Muscle layer of duodenum (tissue), 2 donors: ENCODE data around the gene OR2D3.
"Not testable (repeated sequence)": the region's sequence is repeated elsewhere in the genome, so short reads cannot be mapped to it uniquely, and the experiment has no call there.

Experiments used
- H3K27ac ChIP-seq: one replicate; pipeline ENCODE4 v1.7.0; 2013; ENCODE audit warnings: mild to moderate bottlenecking, low read length
- H3K27me3 ChIP-seq: one replicate; pipeline ENCODE4 v1.7.0; 2013; ENCODE audit warnings: low read depth, mild to moderate bottlenecking, control low read depth, low read length
- H3K36me3 ChIP-seq, 2 donors: one replicate each; pipeline ENCODE4 v1.7.0; 2013; ENCODE audit warnings: low read length in 2 of 2, control low read depth in 1 of 2, mild to moderate bottlenecking in 1 of 2; ENCODE audit not compliant: insufficient read depth in 2 of 2, control insufficient read depth in 1 of 2
- H3K4me1 ChIP-seq, 2 donors: one replicate each; pipeline ENCODE4 v1.7.0; 2013; ENCODE audit warnings: low read length in 2 of 2, mild to moderate bottlenecking in 2 of 2, control low read depth in 1 of 2, moderate library complexity in 1 of 2; ENCODE audit not compliant: insufficient read depth in 2 of 2, control insufficient read depth in 1 of 2
- H3K4me3 ChIP-seq, 2 donors: one replicate each; pipeline ENCODE4 v1.7.0; 2013; ENCODE audit warnings: low read length in 2 of 2, low read depth in 1 of 2, mild to moderate bottlenecking in 1 of 2
- H3K9me3 ChIP-seq, 2 donors: one replicate each; pipeline ENCODE4 v1.7.0; 2013; ENCODE audit warnings: low read length in 2 of 2, control low read depth in 1 of 2, mild to moderate bottlenecking in 1 of 2; ENCODE audit not compliant: control insufficient read depth in 1 of 2
- donor health status: healthy.

OR2D3 gene, protein sequence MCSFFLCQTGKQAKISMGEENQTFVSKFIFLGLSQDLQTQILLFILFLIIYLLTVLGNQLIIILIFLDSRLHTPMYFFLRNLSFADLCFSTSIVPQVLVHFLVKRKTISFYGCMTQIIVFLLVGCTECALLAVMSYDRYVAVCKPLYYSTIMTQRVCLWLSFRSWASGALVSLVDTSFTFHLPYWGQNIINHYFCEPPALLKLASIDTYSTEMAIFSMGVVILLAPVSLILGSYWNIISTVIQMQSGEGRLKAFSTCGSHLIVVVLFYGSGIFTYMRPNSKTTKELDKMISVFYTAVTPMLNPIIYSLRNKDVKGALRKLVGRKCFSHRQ

DNA sequence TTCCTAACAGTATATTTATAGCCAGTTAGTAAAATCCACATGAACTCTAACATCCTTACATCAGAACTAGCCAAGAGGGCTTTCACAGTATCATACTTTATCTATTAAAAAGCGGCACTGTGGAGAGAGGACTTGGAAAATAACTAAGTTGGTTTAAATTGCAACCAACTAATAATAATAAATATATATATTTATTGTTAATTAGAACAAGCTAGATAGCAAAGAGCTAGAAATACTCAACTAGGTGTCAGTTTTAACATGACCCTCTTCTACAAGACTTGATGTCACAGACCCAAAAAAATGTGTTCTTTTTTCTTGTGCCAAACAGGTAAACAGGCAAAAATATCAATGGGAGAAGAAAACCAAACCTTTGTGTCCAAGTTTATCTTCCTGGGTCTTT, at the start of gene OR2D3:
Gene OR2D3 (plus strand): TSS at position 301 of the 400 bp plus-strand sequence. CDS start 0 bp downstream, at position 301.
- Histone ChIP-seq H3K4me1 (no peaks in the 10 kb centered on the region), H3K4me3 (no peak within 1 kb of the TSS), H3K27ac (no peak within 1 kb of the TSS), H3K27me3 (no peaks in the 10 kb centered on the region), H3K9me3 (no peaks in the 10 kb centered on the region), H3K36me3 (no peaks in the 10 kb centered on the region)

DNA sequence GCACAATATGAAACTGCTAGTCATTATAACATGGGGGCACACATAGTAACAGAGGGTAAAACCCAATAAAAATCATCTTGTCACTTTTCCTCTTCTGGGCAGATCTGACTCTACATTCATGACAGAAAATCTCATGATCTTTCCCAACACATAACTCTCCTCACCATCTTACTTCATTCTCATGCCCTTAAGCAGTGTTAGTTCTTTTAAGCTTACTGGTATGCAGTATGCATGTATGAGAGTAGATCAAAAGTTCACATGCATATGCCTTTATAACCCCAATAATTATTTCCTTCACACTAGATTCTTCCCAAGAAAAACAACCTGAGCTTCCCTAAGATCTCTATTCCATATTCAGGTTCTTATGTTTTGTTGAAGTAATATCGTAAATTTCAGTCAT, 49.5 kb upstream of the OR2D3 start:
- Histone ChIP-seq H3K27me3 (no peaks in the 10 kb centered on the region), H3K4me1 (no peaks in the 10 kb centered on the region), H3K27ac (no peak overlapping the region)

DNA sequence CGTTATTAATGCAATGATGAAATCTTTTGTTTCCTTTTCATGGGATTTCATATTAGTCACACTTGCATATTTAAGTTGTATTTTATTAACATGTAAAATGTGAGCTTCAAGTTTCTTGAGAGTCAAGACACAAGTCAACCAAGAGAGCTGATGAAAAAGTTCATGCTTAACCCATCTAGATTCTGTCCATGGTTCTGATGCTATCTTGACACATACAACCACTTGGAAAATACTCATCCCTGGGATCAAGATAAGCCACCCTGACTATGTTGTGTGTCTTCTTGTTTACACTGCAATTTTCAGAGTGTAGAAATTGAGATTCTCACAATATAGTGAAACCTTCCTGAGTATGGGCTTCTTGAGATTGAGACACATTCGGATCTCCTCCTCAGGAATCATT, 45.0 kb upstream of the OR2D3 start:
- no peaks in the 10 kb centered on the region for H3K4me1 ChIP-seq
- no peaks in the 10 kb centered on the region for H3K27me3 ChIP-seq
- H3K4me3 ChIP-seq = no peak overlapping the region
- H3K9me3 ChIP-seq = peaks cover 0 to 5% of the 10 kb centered on the region in 2 donors
- no peak overlapping the region for H3K27ac ChIP-seq
- H3K36me3 ChIP-seq = no peaks in the 10 kb centered on the region

More for the DNA sequence above, 49.5 kb upstream of the OR2D3 start:
- Histone ChIP-seq H3K4me3 (no peak overlapping the region), H3K9me3 (no peaks in the 10 kb centered on the region), H3K36me3 (no peaks in the 10 kb centered on the region)

DNA sequence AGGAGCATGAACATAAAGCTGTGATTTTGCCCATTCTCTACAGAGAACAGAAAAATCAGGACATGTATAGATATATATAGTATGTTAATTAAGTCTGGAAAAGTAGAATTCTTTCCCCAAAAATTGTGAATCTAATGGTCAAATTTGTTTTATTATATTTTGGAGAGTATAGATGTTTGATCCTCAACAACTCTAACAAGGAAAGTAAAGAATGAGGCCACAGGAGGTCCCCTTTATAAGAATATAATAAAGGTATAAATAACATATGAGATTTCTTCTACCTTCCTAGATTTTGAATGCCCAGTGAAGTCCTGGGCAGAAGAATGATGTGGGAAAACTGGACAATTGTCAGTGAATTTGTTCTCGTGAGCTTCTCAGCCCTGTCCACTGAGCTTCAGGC, 44.5 kb upstream of the OR2D3 start, which contains the start of gene OR10A4:
Gene OR10A4 (plus strand): TSS at position 301 of the 400 bp plus-strand sequence. CDS start 23 bp downstream, at position 324.
- Histone ChIP-seq H3K4me1 (no peaks in the 10 kb centered on the region), H3K4me3 (no peak within 1 kb of the TSS), H3K27ac (no peak within 1 kb of the TSS)

DNA sequence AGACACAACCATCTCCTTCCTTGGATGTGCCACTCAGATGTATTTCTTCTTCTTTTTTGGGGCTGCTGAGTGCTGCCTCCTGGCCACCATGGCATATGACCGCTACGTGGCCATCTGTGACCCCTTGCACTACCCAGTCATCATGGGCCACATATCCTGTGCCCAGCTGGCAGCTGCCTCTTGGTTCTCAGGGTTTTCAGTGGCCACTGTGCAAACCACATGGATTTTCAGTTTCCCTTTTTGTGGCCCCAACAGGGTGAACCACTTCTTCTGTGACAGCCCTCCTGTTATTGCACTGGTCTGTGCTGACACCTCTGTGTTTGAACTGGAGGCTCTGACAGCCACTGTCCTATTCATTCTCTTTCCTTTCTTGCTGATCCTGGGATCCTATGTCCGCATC, 43.9 kb upstream of the OR2D3 start:
- Histone ChIP-seq H3K27me3 (no peaks in the 10 kb centered on the region), H3K36me3 (no peaks in the 10 kb centered on the region), H3K4me3 (no peak overlapping the region), H3K4me1 (no peaks in the 10 kb centered on the region), H3K27ac (no peak overlapping the region), H3K9me3 (peaks cover 0 to 5% of the 10 kb centered on the region in 2 donors)

More for the DNA sequence above, 44.5 kb upstream of the OR2D3 start, which contains the start of gene OR10A4:
- Histone ChIP-seq H3K27me3 (no peaks in the 10 kb centered on the region), H3K36me3 (no peaks in the 10 kb centered on the region), H3K9me3 (peaks cover 0 to 5% of the 10 kb centered on the region in 2 donors)

DNA sequence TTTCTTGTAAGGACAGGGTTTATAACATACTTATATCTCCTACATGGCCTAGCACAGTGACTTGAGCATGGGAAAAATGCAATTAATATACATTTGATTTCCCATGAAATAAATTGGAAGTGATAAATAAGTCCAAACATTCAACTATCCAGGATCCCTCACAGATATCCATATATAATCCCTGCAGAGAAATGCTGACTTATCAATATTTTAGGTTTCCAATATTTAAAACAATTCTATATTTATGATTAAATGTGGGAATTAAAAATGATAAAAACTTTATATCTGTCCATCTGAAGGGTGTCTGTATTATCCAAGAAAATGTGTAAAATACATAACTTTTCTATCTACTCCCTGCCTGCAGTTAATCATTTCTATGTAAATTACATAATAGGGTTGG, 38.1 kb upstream of the OR2D3 start:
- Histone ChIP-seq H3K9me3 (peaks cover 0 to 2% of the 10 kb centered on the region in 2 donors), H3K27ac (no peak overlapping the region), H3K27me3 (no peaks in the 10 kb centered on the region), H3K4me3 (no peak overlapping the region), H3K4me1 (no peaks in the 10 kb centered on the region), H3K36me3 (no peaks in the 10 kb centered on the region)

DNA sequence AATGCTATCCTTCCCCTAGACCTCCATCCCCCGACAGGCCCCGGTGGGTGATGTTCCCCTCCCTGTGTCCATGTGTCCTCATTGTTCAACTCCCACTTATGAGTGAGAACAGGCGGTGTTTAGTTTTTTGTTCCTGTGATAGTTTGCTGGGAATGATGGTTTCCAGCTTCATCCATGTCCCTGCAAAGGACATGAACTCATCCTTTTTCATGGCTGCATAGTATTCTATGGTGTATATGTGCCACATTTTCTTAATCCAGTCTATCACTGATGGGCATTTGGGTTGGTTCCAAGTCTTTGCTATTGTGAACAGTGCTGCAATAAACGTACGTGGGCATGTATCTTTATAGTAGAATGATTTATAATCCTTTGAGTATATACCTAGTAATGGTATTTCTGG, 33.1 kb upstream of the OR2D3 start:
- not testable (repeated sequence) for H3K36me3 ChIP-seq, H3K4me1 ChIP-seq, H3K4me3 ChIP-seq, H3K27me3 ChIP-seq, H3K27ac ChIP-seq, H3K9me3 ChIP-seq

DNA sequence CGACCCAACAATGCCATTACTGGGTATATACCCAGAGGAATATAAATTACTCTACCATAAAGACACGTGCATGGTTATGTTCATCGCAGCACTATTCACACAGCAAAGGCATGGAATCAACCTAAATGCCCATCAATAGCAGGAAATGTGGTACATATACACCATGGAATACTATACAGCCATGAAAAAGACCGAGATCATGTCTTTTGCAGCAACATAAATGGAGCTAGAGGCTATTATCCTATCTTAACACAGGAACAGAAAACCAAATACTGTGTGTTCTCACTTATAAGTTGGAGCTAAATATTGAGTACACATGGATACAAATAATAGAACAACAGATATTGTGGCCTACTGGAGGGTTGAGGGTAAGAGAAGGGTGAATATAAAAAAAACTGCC, 32.0 kb upstream of the OR2D3 start:
- H3K27me3 ChIP-seq = no peaks in the 10 kb centered on the region
- H3K9me3 ChIP-seq = peaks cover 0 to 2% of the 10 kb centered on the region in 2 donors
- H3K4me3 ChIP-seq = no peak overlapping the region
- H3K4me1 ChIP-seq = no peaks in the 10 kb centered on the region
- H3K27ac ChIP-seq = no peak overlapping the region
- no peaks in the 10 kb centered on the region for H3K36me3 ChIP-seq

DNA sequence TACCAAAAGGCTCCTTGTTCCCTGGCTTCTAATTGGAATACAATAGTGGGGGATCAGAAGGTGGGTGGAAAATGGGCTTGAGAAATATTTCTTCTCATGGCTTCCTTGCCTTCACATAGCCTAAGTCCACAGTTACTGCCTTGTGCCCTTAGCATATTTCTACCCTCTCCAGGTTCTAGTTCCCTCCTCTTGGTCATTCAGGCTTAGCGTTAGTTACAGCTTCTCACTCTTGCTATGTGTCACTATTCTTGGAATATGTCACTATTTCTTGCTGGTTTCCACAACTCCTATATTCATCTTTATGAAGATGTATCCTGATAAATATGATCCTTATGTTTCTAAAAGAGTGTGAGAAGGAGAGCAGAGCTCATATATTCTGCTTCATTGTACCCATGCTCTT, 31.0 kb upstream of the OR2D3 start:
- peaks cover 0 to 2% of the 10 kb centered on the region in 2 donors for H3K9me3 ChIP-seq
- H3K4me3 ChIP-seq = no peak overlapping the region
- H3K27ac ChIP-seq = no peak overlapping the region
- H3K27me3 ChIP-seq = no peaks in the 10 kb centered on the region
- no peaks in the 10 kb centered on the region for H3K36me3 ChIP-seq
- H3K4me1 ChIP-seq = no peaks in the 10 kb centered on the region

DNA sequence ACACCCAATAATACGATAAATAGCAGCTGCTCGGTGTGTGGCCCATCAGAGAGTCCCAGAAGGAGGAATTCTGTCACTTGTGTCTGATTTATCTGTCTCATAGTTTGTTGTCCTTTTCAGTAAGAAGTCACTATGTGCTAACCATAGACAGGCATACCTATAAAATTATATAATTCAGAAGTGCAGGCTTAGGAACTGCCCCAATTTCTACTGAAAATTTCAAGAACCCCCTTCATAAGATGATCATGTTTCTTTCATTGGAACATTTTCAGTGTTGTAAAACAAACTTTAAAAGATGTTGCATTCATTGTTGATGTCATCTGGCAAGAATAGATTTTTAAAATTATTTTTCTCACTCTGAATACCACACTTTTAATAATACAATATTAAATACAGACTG, 28.4 kb upstream of the OR2D3 start, which contains the start of gene OR2D2:
Gene OR2D2 (minus strand): TSS at position 101 of the 400 bp plus-strand sequence. CDS start 0 bp downstream, at position 101.
- H3K4me1 ChIP-seq = no peaks in the 10 kb centered on the region
- peaks cover 0 to 2% of the 10 kb centered on the region in 2 donors for H3K9me3 ChIP-seq
- no peak within 1 kb of the TSS for H3K27ac ChIP-seq
- H3K36me3 ChIP-seq = no peaks in the 10 kb centered on the region
- no peak within 1 kb of the TSS for H3K4me3 ChIP-seq
- no peaks in the 10 kb centered on the region for H3K27me3 ChIP-seq

DNA sequence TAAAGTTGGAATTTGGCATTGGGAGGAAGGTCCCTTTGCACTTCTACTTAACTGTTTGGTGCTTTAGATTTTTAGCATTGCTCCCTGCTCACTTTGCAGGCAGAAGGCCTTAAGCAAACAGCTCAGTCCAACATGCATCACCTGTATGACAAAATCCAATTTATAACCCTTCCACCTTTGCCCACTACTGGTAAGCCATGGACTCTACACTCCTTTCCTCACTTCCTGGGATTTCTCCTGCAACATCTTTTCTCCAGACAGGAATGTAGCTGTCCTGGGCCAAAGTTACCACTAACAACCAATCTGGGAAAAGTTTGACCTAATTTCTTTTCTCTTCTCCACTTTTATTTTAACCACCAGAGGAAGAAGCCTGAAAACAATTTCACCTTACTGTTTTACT, 26.7 kb upstream of the OR2D3 start:
- Histone ChIP-seq H3K9me3 (no peaks in the 10 kb centered on the region), H3K4me1 (no peaks in the 10 kb centered on the region), H3K27ac (no peak overlapping the region), H3K27me3 (no peaks in the 10 kb centered on the region), H3K4me3 (no peak overlapping the region), H3K36me3 (no peaks in the 10 kb centered on the region)

DNA sequence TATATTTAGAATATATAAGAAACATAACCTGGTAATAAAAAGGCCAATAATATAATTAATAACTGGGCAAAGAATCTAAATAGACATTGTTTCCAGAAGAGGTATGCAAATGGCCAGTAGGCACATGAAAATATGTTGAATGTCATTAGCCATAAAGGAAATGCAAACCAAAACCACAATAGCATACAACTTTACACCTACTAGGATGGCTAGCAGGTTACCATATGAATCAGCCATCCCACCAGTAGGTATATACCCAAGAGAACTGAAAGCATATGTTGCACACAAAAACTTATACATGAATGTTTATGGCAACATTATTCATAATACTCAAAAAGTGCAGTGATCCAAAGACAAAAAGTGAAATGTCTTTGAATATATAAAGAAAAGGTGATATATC, 25.8 kb upstream of the OR2D3 start:
- no peak overlapping the region for H3K4me3 ChIP-seq
- H3K27me3 ChIP-seq = no peaks in the 10 kb centered on the region
- no peaks in the 10 kb centered on the region for H3K4me1 ChIP-seq
- H3K9me3 ChIP-seq = no peaks in the 10 kb centered on the region
- H3K36me3 ChIP-seq = no peaks in the 10 kb centered on the region
- no peak overlapping the region for H3K27ac ChIP-seq
